ENCODE measurements around the gene DNAJC10.
"Not testable (repeated sequence)": the region's sequence is repeated elsewhere in the genome, so short reads cannot be mapped to it uniquely, and the experiment has no call there.

DNAJC10 gene, protein sequence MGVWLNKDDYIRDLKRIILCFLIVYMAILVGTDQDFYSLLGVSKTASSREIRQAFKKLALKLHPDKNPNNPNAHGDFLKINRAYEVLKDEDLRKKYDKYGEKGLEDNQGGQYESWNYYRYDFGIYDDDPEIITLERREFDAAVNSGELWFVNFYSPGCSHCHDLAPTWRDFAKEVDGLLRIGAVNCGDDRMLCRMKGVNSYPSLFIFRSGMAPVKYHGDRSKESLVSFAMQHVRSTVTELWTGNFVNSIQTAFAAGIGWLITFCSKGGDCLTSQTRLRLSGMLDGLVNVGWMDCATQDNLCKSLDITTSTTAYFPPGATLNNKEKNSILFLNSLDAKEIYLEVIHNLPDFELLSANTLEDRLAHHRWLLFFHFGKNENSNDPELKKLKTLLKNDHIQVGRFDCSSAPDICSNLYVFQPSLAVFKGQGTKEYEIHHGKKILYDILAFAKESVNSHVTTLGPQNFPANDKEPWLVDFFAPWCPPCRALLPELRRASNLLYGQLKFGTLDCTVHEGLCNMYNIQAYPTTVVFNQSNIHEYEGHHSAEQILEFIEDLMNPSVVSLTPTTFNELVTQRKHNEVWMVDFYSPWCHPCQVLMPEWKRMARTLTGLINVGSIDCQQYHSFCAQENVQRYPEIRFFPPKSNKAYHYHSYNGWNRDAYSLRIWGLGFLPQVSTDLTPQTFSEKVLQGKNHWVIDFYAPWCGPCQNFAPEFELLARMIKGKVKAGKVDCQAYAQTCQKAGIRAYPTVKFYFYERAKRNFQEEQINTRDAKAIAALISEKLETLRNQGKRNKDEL

DNA sequence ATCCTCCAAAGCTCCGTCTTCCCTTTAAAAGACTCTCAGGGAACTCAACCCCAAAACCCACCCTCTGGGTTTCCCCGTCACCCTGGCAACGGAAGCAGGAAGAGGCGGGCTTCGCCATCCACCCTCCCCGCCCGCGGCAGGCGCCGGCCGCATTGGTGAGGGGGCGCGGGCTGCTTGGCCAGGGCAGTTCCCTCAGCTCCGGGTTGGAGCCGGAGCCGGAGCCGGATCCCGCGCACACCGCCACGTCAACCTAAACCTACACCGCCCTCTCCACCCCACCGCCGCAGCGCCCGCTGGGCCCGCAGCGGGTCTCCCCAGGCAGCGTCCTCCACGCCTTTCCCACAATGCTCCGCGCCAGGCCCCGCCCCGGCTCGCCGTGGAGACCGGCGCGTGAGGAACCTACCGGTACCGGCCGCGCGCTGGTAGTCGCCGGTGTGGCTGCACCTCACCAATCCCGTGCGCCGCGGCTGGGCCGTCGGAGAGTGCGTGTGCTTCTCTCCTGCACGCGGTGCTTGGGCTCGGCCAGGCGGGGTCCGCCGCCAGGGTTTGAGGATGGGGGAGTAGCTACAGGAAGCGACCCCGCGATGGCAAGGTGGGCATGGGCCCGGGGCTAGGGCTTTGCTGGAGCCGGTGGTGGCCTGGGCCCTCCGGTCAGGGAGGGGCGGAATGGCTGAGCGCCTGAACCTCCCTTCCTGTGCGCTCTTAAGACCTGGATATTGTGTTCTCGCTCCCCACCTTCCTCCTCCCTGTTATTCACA, at the start of gene DNAJC10:
Gene DNAJC10, plus strand, starts transcription at position 366 of the 758 bp plus-strand sequence. CDS start 1,830 bp downstream, outside the sequence.
- peak; percentile 88 to 91 for DNase-seq

DNA sequence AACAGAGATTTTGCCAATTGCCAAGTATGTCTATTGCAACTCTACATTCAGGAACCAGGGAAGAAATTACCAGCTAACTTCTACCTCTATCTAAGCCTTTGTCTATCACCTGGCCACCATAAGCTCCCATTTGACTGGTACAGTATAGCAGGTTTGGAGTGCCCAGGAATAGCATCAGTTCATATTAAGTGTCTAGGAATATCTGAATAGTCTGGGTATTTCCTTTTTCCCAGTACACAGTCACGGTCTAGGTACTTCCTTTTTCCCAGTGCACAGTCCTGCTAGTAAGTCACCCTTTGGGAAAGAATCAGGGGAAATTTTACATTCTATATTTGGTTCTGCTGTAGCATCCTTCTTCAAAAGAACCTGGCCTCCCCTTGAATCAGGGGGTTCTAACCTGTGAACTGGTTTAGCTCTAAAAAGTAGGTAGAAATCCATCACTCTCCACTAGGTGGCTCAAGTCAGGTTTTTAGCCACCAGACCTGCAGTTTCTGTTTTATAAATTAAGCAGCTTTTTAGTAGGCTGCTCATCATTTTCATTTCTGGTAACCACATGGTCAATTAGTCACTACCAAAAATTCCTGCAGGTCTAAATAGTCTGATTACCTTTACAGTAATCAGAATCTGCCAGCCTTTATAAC, 49.3 kb upstream of the DNAJC10 start:
- no peak for DNase-seq

DNA sequence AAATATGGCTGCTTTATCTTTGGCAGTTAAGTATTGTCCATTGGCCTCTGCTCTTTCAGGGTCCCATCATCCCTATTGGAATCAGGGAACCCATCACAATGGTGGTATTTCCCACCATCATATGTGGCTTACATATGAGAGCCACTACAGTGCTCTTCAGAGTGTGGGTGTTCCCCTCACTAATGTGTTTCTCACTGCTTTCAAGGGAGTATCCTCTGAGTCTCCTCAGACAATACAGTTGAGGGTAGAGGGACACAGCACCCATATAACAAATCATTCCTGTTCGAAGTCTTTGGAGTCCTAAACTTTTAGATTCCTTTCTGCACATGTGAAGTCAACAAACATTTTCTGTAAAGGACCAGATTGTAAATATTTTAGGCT, 48.8 kb upstream of the DNAJC10 start:
- no peak for DNase-seq

GRCh38 chr2:182668671-182669070, 47.4 kb upstream of the DNAJC10 start:
- no peak for DNase-seq

DNA sequence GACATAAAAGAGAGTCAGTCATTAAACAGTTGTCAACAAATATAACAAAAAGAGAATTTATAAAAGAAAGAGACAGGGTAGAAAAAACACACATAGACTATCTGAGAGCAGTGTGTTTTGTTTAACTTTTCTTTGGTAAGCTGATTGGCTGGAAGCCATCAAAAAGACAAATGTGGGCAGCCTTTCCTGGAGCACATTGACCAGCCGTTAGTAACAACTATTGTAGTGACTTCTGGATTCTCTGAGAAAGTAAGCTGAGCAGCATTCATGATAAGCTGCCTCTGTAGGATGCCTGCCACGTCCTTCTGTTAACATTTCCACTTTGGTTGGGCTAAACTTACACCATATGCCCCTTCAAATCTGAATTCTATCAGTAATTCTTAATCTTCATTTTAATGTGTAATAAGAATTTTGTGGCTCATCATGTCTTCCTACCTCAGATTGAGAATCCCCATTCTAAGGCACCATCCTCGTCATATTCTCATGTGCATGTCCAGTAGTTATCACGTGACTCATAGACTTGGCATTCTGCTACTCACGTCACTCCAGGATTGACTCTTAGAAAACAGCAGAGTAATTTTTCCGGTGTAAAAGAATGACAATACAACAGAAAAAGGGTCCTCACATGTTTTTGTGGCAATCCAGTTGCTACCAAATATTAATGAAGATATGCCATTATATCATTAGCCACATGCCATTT, 43.4 kb upstream of the DNAJC10 start:
- no peak for DNase-seq

GRCh38 chr2:182680837-182681236, 35.2 kb upstream of the DNAJC10 start:
- DNase-seq: no peak

DNA sequence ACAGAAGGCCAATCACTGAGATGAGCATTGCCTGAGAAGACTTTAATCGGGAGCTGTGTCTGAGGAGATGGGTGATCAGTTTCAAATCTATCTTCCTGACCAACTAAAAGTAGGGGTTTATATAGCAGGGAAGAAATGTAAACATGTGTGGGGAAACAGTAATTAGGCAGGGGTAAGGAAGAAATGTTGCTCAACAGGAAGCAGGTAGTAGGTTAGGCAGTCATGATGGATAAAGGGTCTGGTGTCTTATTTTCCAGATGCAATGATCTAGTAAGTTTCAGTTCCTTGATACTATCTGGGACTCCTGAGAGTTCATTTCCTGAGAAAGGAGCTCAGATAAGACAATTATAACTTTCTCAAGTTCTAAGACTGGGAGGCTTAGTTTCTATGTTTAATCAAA, 33.8 kb upstream of the DNAJC10 start:
- no peak for DNase-seq

GRCh38 chr2:182685559-182685958, 30.5 kb upstream of the DNAJC10 start:
- no peak for DNase-seq

DNA sequence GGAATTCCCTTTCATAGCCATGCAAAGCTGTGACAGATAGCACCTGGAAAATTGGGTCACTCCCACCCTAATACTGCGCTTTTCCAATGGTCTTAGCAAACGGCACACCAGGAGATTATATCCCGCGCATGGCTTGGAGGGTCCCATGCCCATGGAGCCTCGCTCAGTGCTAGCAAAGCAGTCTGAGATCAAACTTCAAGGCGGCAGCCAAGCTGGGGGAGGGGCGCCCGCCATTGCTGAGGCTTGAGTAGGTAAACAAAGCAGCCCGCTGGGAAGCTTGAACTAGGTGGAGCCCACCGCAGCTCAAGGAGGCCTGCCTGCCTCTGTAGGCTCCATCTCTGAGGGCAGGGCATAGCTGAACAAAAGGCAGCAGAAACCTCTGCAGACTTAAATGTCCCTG, 29.3 kb upstream of the DNAJC10 start:
- not testable (repeated sequence) for DNase-seq

DNA sequence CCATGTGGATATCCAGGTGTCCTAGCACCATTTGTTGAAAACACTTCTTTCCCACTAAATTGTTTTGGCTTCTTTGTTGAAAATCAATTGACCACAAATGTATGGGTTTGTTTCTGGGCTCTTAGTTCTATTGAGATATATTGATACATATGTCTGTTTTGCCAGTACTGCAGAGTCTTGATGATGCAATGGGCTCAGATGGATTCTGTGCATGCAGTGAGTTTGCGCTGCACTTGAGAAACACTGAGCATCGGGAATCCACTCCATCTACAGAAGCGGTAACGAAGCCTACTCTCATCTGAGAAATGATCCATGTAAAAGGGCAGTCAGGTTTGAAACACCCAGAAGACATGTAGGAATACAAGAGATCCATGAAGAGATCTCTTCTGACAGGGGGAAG, 21.9 kb upstream of the DNAJC10 start:
- DNase-seq: no peak

GRCh38 chr2:182695776-182696175, 20.3 kb upstream of the DNAJC10 start:
- no peak for DNase-seq

GRCh38 chr2:182698671-182699070, 17.4 kb upstream of the DNAJC10 start:
- no peak for DNase-seq

- DNase-seq: no peak
Observed at GRCh38 chr2:182705761-182706160, 10.3 kb upstream of the DNAJC10 start.

- no peak for DNase-seq
Observed at GRCh38 chr2:182706751-182707150, 9.3 kb upstream of the DNAJC10 start.

GRCh38 chr2:182713601-182714000, 2.5 kb upstream of the DNAJC10 start:
- DNase-seq: no peak

GRCh38 chr2:182715121-182715891, 751 bp upstream of the DNAJC10 start:
- no peak for DNase-seq

- no peak for DNase-seq
Observed at GRCh38 chr2:182716650-182716979, 558 bp downstream of the DNAJC10 start.

- no peak for DNase-seq
Observed at GRCh38 chr2:182717416-182717815, 1.4 kb downstream of the DNAJC10 start.

DNA sequence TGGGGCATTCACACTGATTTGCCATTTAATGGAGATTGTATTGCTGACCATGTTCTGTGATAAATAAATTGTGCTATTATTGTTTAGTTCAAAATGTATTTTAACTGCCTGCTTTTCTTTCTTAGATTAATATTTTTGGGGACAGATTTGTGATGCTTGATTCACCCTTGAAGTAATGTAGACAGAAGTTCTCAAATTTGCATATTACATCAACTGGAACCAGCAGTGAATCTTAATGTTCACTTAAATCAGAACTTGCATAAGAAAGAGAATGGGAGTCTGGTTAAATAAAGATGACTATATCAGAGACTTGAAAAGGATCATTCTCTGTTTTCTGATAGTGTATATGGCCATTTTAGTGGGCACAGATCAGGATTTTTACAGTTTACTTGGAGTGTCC, 1.8 kb downstream of the DNAJC10 start:
- DNase-seq: no peak

DNA sequence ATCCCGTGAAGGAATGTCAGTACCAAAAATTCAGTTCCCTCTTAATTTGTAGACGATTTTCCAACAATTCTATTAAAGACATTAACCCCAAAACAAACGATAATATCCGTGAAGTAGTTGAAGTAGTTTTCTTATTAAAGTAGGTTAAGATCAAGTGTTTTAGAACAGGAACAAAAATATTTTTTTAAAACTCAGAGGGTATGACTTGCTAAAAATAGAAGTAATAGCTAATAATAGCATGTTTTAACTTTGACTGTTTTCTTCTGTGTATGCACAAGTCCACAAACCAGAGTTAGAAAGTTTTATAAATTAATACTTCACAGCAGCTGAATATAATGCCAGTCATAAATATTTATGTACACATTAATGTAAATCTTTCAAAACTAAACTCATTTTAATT, 2.4 kb downstream of the DNAJC10 start:
- no peak for DNase-seq

GRCh38 chr2:182719116-182719515, 3.1 kb downstream of the DNAJC10 start:
- DNase-seq: not testable (repeated sequence)

- no peak for DNase-seq
Observed at GRCh38 chr2:182724656-182725055, 8.6 kb downstream of the DNAJC10 start.

All from activated CD4-positive, alpha-beta T cell treated with anti-CD3 and anti-CD28 coated beads, Interleukin-2, amount 50 U/mL, for 48 hours (primary cell).